ENCODE results near the gene KLRK1.
A peak's percentile ranks its signal among the peaks of the same experiment; 100 is the strongest.
"Not testable (repeated sequence)": the region's sequence is repeated elsewhere in the genome, so short reads cannot be mapped to it uniquely, and the experiment has no call there.

KLRK1 gene

DNA sequence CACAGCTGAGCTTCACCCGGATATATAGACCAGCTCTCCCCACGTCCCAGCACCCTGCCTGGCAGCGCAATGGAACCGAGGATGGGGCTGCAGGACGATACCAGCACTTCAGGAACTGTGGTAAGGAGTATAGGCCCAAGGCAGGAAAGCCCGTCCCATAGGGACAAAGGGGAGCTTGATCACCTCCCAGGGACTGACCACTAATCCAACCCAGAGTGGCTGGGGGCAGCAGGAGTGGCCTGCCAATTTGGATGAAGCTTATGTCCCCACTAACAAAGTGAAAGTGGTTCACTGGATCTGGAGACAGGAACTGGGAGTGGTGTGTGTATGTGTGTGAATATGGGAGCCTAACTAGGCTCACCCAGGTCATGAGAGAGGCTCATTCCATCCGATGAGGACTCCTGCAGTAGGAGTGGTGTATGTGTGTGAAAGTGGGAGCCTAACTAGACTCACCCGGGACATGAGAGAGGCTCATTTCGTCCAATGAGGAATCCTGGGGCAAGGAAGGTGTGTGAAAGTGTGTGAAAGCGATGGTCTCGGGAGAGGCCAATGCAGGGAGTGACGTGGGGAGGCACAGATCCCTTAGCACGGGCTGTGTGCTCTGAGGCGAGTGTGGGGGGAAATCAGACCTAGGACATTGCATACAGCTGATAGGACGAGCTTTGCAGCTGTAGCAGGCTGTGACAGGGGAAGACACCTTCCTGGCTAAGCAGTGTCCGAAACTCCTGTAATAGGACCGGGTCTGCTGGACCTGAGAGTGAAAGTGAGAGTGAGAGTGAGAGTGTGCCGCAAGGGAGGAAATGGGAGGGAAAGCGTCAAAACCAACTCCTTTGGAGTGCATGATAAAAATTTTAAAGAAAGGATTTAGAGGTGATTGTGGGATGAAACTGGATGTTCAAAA, 25.7 kb downstream of the KLRK1 start:
- no peak for DNase-seq (ENCODE audit: low read depth, low spot score)
- H3K27ac ChIP-seq, result peak overlapping the region; percentile 95

GRCh38 chr12:10363658-10363913, 26.3 kb downstream of the KLRK1 start:
- DNase-seq (ENCODE audit: low read depth, low spot score), result no peak
- peak overlapping the region; percentile 95 for H3K27ac ChIP-seq

DNA sequence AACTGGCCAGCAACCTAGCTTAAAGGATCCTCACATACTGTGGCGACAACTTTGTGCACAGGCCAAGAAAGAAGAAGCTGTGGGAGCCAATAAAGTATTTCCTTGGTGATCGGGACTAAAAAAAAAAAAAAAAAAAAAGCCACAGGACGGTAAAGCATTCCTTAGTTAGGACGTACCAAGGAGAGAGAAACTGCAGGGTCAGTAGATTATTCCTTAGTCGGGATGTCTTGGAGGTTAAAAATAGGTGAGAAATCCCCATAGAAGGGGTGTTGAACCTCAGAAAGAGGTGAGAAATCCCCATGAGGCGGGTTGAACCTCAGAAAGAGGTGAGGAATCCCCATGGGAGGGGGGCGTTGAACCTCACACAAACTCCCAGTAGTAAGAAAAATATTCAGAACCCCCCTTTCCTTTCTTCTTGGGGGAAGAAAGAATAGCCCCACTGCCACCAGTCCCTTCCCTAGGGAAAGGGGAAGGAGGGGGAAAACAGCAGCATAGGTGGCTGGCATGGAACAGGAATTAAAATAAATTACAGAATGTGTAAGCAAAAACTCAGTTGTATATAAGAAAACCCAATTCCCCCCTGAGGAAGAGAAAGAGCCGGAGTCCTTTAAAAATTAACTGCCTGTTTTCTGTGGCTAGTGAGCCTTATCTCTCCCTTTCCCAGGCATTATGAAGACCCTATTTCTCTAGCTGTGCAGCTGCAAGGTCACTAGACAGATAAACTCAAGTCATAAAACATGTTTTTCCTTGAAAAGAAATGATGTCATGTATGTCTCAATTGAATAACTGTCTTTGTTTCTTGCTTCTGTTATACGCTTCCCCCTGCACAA, 26.8 kb downstream of the KLRK1 start:
- peak overlapping the region; percentile 95 for H3K27ac ChIP-seq
- DNase-seq (ENCODE audit: low read depth, low spot score), result no peak

DNA sequence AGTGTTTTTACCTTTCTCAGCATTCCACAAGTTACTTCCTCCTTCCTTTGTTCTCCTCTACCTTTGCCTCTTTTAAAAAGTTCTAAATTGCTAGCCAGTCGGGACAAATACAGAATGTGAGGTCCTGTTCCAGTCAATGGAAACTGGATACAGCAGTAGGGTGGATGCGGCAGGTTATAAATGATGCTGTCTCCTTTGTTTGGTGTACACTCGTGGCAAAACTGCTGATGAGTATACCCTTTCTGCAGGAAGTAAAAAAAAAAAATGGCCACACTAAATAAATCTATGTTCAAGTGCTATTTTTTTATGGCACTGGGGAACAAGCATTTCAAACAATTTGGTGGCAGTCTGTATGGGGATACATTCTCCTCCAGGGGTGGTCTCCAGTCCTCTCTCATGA, 27.5 kb downstream of the KLRK1 start:
- peak overlapping the region; percentile 95 for H3K27ac ChIP-seq
- DNase-seq (ENCODE audit: low read depth, low spot score), result no peak

DNA sequence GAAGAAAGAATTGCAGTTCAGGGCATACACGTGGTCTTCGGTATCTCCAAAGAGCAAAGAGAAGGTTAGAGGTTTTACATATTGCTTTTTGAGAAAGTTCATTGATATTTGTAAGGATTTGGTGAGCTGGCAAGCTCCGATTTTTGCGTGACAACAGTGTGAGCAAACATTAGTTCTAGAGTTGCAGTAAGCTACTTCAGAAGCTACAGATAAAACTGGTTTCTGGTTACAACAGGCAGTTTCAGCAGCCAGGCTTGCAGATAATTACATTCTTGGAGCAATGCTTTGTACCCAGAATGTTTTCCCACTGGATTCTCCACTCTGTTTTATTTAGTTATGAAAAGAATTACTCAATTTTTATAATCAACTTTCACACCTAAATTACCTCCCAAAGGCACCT, 28.2 kb downstream of the KLRK1 start:
- H3K27ac ChIP-seq, result peak overlapping the region; percentile 95
- no peak for DNase-seq (ENCODE audit: low read depth, low spot score)

GRCh38 chr12:10361084-10361483, 28.8 kb downstream of the KLRK1 start:
- peak overlapping the region; percentile 95 for H3K27ac ChIP-seq
- DNase-seq (ENCODE audit: low read depth, low spot score), result peak; percentile 96

- H3K27ac ChIP-seq, result no peak overlapping the region
- no peak for DNase-seq (ENCODE audit: low read depth, low spot score)
These were observed 30.9 kb downstream of the KLRK1 start for GRCh38 chr12:10358969-10359368.

DNA sequence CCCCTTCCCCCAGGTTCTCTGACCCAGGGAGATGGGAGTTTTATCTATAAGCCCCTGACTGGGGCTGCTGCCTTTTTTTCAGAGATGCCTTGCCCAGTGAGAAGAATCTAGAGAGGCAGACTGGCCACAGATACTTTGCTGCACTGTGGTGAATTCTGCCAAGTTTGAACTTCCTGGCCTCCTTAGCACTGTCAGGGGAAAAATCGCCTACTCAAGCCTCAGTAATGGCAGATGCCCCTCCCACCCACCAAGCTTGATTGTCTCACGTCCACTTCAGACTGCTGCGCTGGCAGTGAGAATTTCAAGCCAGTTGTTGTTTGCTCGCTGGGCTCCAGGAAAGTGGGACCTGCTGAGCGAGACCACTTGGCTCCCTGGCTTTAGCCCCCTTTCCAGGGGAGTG, 31.7 kb downstream of the KLRK1 start:
- DNase-seq (ENCODE audit: low read depth, low spot score), result no peak
- H3K27ac ChIP-seq, result no peak overlapping the region

DNA sequence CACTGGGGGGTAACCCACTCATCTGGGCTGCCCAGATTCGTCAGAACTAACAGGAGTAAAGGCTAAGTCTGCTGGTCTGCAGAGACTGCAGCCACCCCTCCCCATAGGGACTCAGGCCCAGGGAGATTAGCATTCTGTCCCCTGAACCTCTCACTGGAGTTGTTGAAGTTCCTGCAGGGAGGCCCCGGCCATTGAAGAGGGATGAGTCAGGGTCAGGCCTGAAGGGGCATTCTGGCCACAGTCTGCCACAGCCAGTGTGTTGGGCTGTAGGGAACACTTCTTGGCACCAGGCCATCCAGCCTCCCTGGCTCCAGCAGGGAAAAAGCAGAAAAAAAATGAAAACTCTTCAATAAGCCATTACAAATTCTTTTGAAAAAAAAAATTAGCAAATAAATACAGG, 35.3 kb downstream of the KLRK1 start:
- H3K27ac ChIP-seq, result no peak overlapping the region
- DNase-seq (ENCODE audit: low read depth, low spot score), result no peak

GRCh38 chr12:10354071-10354470, 35.8 kb downstream of the KLRK1 start:
- DNase-seq (ENCODE audit: low read depth, low spot score), result no peak
- H3K27ac ChIP-seq, result no peak overlapping the region

DNA sequence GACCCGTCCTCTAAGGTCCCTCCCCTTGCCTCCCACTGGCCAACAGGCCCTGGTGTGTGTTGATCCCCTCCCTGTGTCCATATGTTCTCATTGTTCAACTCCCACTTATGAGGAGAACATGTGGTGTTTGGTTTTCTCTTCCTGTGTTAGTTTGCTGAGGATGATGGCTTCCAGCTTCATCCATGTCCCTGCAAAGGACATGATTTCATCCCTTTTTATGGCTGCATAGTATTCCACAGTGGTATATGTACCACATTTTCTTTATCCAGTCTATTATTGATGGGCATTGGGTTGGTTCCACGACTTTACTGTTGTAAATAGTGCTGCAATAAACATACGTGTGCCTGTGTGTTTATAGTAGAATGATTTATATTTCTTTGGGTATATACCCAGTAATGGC, 38.4 kb downstream of the KLRK1 start:
- DNase-seq (ENCODE audit: low read depth, low spot score), result not testable (repeated sequence)

DNA sequence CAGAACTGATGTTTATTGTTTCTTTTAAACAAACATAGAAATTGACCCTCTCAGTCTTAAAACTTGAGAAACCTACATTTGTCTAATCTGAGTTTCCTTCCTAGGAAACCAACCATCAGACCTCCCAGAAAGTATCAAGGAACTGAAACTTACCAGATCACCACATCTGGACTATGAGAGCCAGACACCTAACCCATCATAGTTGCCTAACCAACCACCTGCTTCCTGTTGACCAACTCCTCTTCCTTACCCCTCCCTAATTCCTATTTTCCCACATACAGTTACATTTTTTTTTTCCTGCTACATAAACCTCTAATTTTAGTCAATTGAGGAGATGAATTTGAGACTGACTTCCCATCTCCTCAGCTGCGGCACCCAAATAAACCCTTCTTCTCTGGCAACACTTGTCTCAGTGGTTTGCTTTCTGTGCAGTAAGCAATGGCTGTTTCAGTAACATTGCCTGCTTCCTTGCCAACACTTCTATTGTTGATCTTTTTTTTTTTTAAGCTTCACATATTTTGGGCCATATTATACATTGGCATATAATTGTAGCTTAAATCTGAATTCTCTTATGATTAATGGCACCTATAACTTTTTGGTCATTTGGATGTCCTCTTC, 47.8 kb downstream of the KLRK1 start:
- DNase-seq (ENCODE audit: low read depth, low spot score), result no peak
- no peak overlapping the region for H3K27ac ChIP-seq

More for the DNA sequence above, 38.4 kb downstream of the KLRK1 start:
- H3K27ac ChIP-seq, result not testable (repeated sequence)

DNA sequence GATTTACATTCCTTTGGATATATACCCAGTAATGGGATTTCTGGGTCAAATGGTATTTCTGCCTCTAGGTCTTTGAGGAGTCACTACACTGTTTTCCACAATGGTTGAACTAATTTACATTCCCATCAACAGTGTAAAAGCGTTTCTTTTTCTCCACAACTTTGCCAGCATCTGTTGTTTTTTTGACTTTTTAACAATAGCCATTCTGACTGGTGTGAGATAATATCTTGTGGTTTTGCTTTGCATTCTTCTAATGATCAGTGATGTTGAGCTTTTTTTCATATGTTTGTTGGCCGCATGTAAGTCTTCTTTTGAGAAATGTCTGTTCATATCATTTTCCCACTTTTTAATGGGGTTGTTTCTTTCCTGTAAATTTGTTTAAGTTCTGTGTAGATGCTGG, 48.9 kb downstream of the KLRK1 start:
- DNase-seq (ENCODE audit: low read depth, low spot score); H3K27ac ChIP-seq: not testable (repeated sequence)

DNA sequence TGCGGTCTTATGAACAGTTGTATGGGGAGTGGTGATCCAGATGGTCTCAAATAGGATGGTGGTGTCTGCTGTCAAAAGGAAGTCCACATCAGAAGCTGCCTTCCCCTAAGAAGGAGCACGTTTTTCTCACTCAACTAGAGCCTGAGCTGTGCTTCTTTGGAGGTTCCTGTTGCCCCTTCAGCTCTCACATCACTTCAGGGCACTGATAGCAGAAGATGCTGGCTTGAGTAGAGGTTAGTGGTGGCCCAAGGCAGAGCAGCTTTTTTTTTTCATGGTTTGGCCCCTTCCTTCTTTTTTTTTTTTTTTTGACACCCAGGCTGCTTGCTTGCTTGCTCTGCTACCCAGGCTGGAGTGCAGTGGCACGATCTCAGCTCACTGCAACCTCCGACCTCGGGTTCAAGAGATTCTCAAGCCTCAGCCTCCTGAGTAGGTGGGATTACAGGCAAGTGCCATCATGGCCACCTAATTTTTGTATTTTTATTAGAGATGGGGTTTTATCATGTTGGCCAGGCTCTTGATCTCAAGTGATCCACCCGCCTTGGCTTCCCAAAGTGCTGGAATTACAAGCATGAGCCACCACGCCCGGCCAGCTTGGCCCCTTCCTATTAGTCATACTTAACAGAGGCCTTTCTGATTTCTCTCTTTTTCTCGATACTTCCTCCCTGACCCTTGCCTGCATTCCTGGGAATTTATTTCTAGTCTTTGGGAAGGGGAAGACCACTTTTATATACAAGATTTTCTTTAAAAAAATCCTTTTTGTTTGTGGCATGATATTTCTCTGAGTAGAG, 50.6 kb downstream of the KLRK1 start:
- DNase-seq (ENCODE audit: low read depth, low spot score), result no peak
- H3K27ac ChIP-seq, result peak overlapping the region; percentile 46

GRCh38 chr12:10338470-10338869, 51.4 kb downstream of the KLRK1 start:
- not testable (repeated sequence) for H3K27ac ChIP-seq; DNase-seq (ENCODE audit: low read depth, low spot score)

DNA sequence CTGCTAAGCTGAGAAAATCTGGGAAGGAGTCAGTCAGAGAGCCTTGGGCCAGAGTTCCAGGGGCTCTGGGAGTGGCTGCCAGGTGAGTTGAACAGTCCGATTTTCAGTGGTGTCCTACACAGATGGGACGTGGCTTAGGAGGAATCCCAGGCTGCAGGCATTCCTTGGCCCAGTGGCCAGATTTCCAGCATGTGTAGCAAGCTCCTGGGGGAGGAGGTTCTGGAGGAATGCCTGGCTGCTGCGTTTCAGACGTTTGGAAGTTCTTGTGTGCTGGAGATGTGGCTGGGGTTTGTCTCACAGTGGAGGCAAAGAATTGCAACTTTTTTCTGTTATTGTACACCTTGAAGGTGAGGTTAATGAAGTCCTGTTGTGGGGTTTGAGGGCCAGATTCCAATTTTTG, 53.6 kb downstream of the KLRK1 start:
- DNase-seq (ENCODE audit: low read depth, low spot score); H3K27ac ChIP-seq: not testable (repeated sequence)

GRCh38 chr12:10331642-10332239, 58.1 kb downstream of the KLRK1 start:
- DNase-seq (ENCODE audit: low read depth, low spot score), result peak; percentile 6
- H3K27ac ChIP-seq, result no peak overlapping the region

- H3K27ac ChIP-seq; DNase-seq (ENCODE audit: low read depth, low spot score): not testable (repeated sequence)
These were observed 61.1 kb downstream of the KLRK1 start for GRCh38 chr12:10328691-10329090.
